HepG2 (cell line): ENCODE data around the gene INTS15. TPM values are rescaled to one million over a fixed set of nuclear protein-coding genes. Genes with fewer than 3 reads are reported as not detected.

Experiments
- ATF7-NPFF ChIP-seq: sonication (generic); formaldehyde crosslinking; IDR thresholded peaks from 2 replicates; pipeline ENCODE4 v1.8.1; 2023; ENCODE audit warnings: mild to moderate bottlenecking, low read depth, missing genetic modification reagents, moderate library complexity
- ATRX ChIP-seq: sonication (generic); formaldehyde crosslinking; IDR thresholded peaks from 2 replicates; pipeline ENCODE4 v1.4.0; 2020; ENCODE audit warnings: missing genetic modification reagents, borderline replicate concordance
- HMG20B ChIP-seq: conservative IDR thresholded peaks from 2 replicates; pipeline ENCODE4 v1.6.1; 2016; ENCODE audit warnings: missing genetic modification reagents, missing compliant biosample characterization
- HMGA1 ChIP-seq: sonication (generic); formaldehyde crosslinking; conservative IDR thresholded peaks from 2 replicates; pipeline ENCODE4 v1.4.0; 2020; ENCODE audit warnings: missing genetic modification reagents
- KDM5B ChIP-seq: sonication (generic); formaldehyde crosslinking; IDR thresholded peaks from 2 replicates; pipeline ENCODE4 v1.4.0; 2020; ENCODE audit warnings: missing genetic modification reagents, mild to moderate bottlenecking, borderline replicate concordance
- KMT2A ChIP-seq: sonication (generic); formaldehyde crosslinking; IDR thresholded peaks from 2 replicates; pipeline ENCODE4 v1.4.0; 2020; ENCODE audit warnings: missing genetic modification reagents
- LCORL ChIP-seq, 2 experiments: fragments of 450-650 bp in 1 of 2; sonication (generic) in 1 of 2; formaldehyde crosslinking in 1 of 2; IDR thresholded peaks; 2 replicates each; pipeline versions ENCODE4 v1.5.0 to v1.6.1; 2017 to 2020; ENCODE audit warnings: antibody characterized with exemption in 1 of 2, missing genetic modification reagents in 1 of 2
- MIXL1 ChIP-seq: IDR thresholded peaks from 2 replicates; pipeline ENCODE4 v1.6.1; 2016
- NAIF1 ChIP-seq: sonication (generic); formaldehyde crosslinking; IDR thresholded peaks from 2 replicates; pipeline ENCODE4 v1.5.0; 2020; ENCODE audit warnings: mild to moderate bottlenecking, missing genetic modification reagents, borderline replicate concordance
- NFE2L2 ChIP-seq: fragments of 150-350 bp; IDR thresholded peaks from 2 replicates; pipeline ENCODE4 v1.6.1; 2014; ENCODE audit warnings: low read length
- NFIB ChIP-seq: sonication (generic); formaldehyde crosslinking; IDR thresholded peaks from 2 replicates; pipeline ENCODE4 v1.9.0; 2021; ENCODE audit warnings: missing genetic modification reagents, mild to moderate bottlenecking, borderline replicate concordance
- POLR2A ChIP-seq, 2 experiments: IDR thresholded peaks; 2 replicates each; pipeline ENCODE4 v1.6.1; 2011; ENCODE audit warnings: low read depth in 2 of 2, low read length in 2 of 2, mild to moderate bottlenecking in 1 of 2, moderate library complexity in 1 of 2; ENCODE audit not compliant: insufficient read depth in 1 of 2
- SP1 ChIP-seq, 2 experiments: fragments of 450-650 bp in 1 of 2; sonication (generic) in 1 of 2; formaldehyde crosslinking in 1 of 2; IDR thresholded peaks; 2 replicates each; pipeline versions ENCODE4 v1.4.0 to v1.6.1; 2016 to 2020; ENCODE audit warnings: missing genetic modification reagents in 1 of 2
- TARDBP ChIP-seq: sonication (generic); formaldehyde crosslinking; IDR thresholded peaks from 2 replicates; pipeline ENCODE4 v1.8.0; 2022; ENCODE audit warnings: mild to moderate bottlenecking, missing genetic modification reagents
- TCF12 ChIP-seq, 2 experiments: fragments of 450-650 bp in 1 of 2; sonication (generic) in 1 of 2; formaldehyde crosslinking in 1 of 2; IDR thresholded peaks; 2 replicates each; pipeline versions ENCODE4 v1.6.1 to v1.8.0; 2017 to 2022; ENCODE audit warnings: antibody characterized with exemption in 1 of 2, mild to moderate bottlenecking in 1 of 2, missing genetic modification reagents in 1 of 2, moderate library complexity in 1 of 2
- WIZ ChIP-seq: sonication (generic); formaldehyde crosslinking; IDR thresholded peaks from 2 replicates; pipeline ENCODE4 v1.5.1; 2020; ENCODE audit warnings: mild to moderate bottlenecking, missing genetic modification reagents
- XBP1 ChIP-seq: sonication (generic); formaldehyde crosslinking; IDR thresholded peaks from 2 replicates; pipeline ENCODE4 v1.5.0; 2020; ENCODE audit warnings: missing genetic modification reagents
- ZBTB7A ChIP-seq: sonication (generic); formaldehyde crosslinking; IDR thresholded peaks from 2 replicates; pipeline ENCODE4 v1.8.0; 2022; ENCODE audit warnings: mild to moderate bottlenecking, missing genetic modification reagents
- ZNF264 ChIP-seq: sonication (generic); formaldehyde crosslinking; IDR thresholded peaks from 2 replicates; pipeline ENCODE4 v1.4.0; 2020; ENCODE audit warnings: missing genetic modification reagents
- ZNF550 ChIP-seq: sonication (generic); formaldehyde crosslinking; IDR thresholded peaks from 2 replicates; pipeline ENCODE4 v1.4.0; 2020; ENCODE audit warnings: mild to moderate bottlenecking, missing genetic modification reagents, borderline replicate concordance
- ZNF572 ChIP-seq: sonication (generic); formaldehyde crosslinking; IDR thresholded peaks from 2 replicates; pipeline ENCODE4 v1.5.1; 2020; ENCODE audit warnings: mild to moderate bottlenecking, missing genetic modification reagents
- ZNF7 ChIP-seq: IDR thresholded peaks from 2 replicates; pipeline ENCODE4 v1.6.1; 2016; ENCODE audit warnings: missing biosample characterization, missing genetic modification reagents
- ZNF737 ChIP-seq: sonication (generic); formaldehyde crosslinking; IDR thresholded peaks from 2 replicates; pipeline ENCODE4 v1.5.0; 2020; ENCODE audit warnings: missing genetic modification reagents, mild to moderate bottlenecking, borderline replicate concordance
- ZNF749 ChIP-seq: sonication (generic); formaldehyde crosslinking; IDR thresholded peaks from 2 replicates; pipeline ENCODE4 v1.8.0; 2022; ENCODE audit warnings: mild to moderate bottlenecking, missing genetic modification reagents, moderate library complexity, borderline replicate concordance
- ZNF841 ChIP-seq: sonication (generic); formaldehyde crosslinking; IDR thresholded peaks from 2 replicates; pipeline ENCODE4 v1.8.1; 2023; ENCODE audit warnings: missing genetic modification reagents, borderline replicate concordance
- polyA plus RNA-seq, 8 experiments: library from polyadenylated mRNA; depleted of rRNA in 3 of 8; stranded (reverse) in 7 of 8; unstranded in 1 of 8; fragments of >200 nt; fragmentation: Illumina TruSeq in 4 of 8; extraction: Trizol in 4 of 8; gene quantifications; 2 replicates each; pipeline versions ENCODE4 v1.2.1 to v1.2.3, GENCODE V29; 2011 to 2016; ENCODE audit warnings: low read depth in 4 of 8, missing spikeins in 1 of 8, mixed read lengths in 1 of 8; ENCODE audit not compliant: insufficient read depth in 1 of 8
- total RNA-seq, 5 experiments: library from RNA; depleted of rRNA; stranded (reverse); fragments of >200 nt; fragmentation: Illumina TruSeq; extraction: Trizol; gene quantifications; 2 replicates each; pipeline ENCODE4 v1.2.3, GENCODE V29; 2016; ENCODE audit warnings: low read depth in 1 of 5
- TF ChIP-seq, protein P1 (sequence below): conservative IDR thresholded peaks from 2 replicates; pipeline ENCODE4 v1.6.1; 2018; ENCODE audit warnings: missing genetic modification reagents
- TF ChIP-seq, protein P2 (sequence below): IDR thresholded peaks from 2 replicates; pipeline ENCODE4 v1.6.1; 2018; ENCODE audit warnings: missing genetic modification reagents
- TF ChIP-seq, protein P3 (sequence below): sonication (generic); formaldehyde crosslinking; conservative IDR thresholded peaks from 2 replicates; pipeline ENCODE4 v1.8.0; 2022; ENCODE audit warnings: missing genetic modification reagents

The INTS15 gene
- total and polyA plus RNA-seq, 2 of the 13 experiments (the other 11 are each of a cell fraction or from before 2014, with no cell fraction given), result 16.3 to 25.7 TPM

DNA sequence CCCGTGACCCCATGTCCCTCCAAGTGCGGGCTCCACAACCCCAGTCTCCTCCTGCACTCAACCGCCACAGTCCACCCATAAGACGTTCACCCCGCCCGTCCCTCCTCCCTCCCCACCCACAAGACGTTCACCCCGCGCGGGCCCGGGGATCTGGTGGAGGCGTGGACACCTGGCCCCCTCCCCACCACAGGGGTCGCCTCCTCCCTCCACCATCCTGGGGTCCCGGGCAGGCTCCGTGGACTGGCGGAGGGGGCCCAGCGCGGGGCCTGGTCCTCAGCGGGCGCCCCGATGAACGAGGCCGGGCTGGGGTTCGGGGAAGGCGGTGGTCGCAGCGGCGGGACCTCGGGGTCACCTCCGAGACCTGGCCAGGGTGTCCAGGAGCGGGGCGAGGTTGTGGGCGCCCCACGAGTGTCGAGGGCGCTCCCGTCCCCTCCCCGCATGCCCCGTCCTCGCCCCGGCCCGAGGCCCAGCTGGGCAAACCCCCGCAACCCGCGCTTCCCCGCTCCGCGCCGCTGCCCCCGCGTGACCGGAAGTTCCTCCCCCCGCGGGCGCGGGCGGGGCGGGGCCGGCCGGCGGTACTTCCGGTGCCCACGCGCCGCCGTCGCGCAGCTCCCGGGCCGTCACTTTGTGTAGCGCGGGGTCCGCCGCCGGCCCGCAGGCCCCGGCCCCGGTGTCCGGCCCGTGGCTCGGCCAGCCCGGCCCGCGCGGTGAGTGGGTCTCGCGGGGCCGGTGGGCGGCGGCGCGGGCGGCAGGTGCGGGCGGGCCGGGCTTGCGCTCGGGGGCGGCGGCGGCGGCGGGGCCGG, 47.1 kb downstream of the INTS15 start, which contains the start of gene ZNF316 (continued):
- TF ChIP-seq XBP1 (CRISPR knock-in tag), result no peak
- peak; percentile 57; the same call in 1 of the 2 replicates for TF ChIP-seq ZNF749 (CRISPR knock-in tag)
- TF ChIP-seq POLR2A (IDR thresholded peaks at IDR 0.05; ENCODE audit: insufficient read depth in 1 of 2, low read depth in 2 of 2, low read length in 2 of 2), result peak in 1 of 2 experiments; percentile 58; a peak in 1 of 4 replicates
- TF ChIP-seq SP1 (IDR thresholded peaks at IDR 0.05), result no peak
- no peak for TF ChIP-seq SP1 (CRISPR knock-in tag; IDR thresholded peaks at IDR 0.05)
- no peak for TF ChIP-seq WIZ (CRISPR knock-in tag)
- no peak for TF ChIP-seq HMG20B (CRISPR knock-in tag)
- no peak for TF ChIP-seq ZNF264 (CRISPR knock-in tag)
- no peak for TF ChIP-seq NFE2L2
- TF ChIP-seq ATRX (CRISPR knock-in tag), result no peak
- no peak for TF ChIP-seq ZNF550 (CRISPR knock-in tag)
- no peak for TF ChIP-seq LCORL (IDR thresholded peaks at IDR 0.05)
- no peak for TF ChIP-seq LCORL (CRISPR knock-in tag; IDR thresholded peaks at IDR 0.05)
- no peak for TF ChIP-seq ZNF841 (CRISPR knock-in tag)
- TF ChIP-seq, protein P1, sequence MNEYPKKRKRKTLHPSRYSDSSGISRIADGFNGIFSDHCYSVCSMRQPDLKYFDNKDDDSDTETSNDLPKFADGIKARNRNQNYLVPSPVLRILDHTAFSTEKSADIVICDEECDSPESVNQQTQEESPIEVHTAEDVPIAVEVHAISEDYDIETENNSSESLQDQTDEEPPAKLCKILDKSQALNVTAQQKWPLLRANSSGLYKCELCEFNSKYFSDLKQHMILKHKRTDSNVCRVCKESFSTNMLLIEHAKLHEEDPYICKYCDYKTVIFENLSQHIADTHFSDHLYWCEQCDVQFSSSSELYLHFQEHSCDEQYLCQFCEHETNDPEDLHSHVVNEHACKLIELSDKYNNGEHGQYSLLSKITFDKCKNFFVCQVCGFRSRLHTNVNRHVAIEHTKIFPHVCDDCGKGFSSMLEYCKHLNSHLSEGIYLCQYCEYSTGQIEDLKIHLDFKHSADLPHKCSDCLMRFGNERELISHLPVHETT (CRISPR knock-in tag), result no peak
- no peak for TF ChIP-seq MIXL1
- 0 out of 2 replicates have a peak, but pooled peaks have one; percentile 44 for TF ChIP-seq TARDBP (CRISPR knock-in tag)
- TF ChIP-seq ZNF737, result no peak
- TF ChIP-seq, protein P2, sequence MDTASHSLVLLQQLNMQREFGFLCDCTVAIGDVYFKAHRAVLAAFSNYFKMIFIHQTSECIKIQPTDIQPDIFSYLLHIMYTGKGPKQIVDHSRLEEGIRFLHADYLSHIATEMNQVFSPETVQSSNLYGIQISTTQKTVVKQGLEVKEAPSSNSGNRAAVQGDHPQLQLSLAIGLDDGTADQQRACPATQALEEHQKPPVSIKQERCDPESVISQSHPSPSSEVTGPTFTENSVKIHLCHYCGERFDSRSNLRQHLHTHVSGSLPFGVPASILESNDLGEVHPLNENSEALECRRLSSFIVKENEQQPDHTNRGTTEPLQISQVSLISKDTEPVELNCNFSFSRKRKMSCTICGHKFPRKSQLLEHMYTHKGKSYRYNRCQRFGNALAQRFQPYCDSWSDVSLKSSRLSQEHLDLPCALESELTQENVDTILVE (CRISPR knock-in tag), result no peak
- TF ChIP-seq KMT2A, result no peak
- 0 out of 2 replicates have a peak, but pooled peaks have one; percentile 63 for TF ChIP-seq ZNF572
- no peak for TF ChIP-seq TCF12 (IDR thresholded peaks at IDR 0.05)
- 0 out of 2 replicates have a peak, but pooled peaks have one; percentile 37 for TF ChIP-seq TCF12 (CRISPR knock-in tag; IDR thresholded peaks at IDR 0.05)
- 0 out of 2 replicates have a peak, but pooled peaks have one; percentile 17 for TF ChIP-seq ATF7-NPFF (CRISPR knock-in tag)
- no peak for TF ChIP-seq ZBTB7A
- TF ChIP-seq HMGA1 (CRISPR knock-in tag), result no peak
- 0 out of 2 replicates have a peak, but pooled peaks have one; percentile 33 for TF ChIP-seq KDM5B (CRISPR knock-in tag)
- no peak for TF ChIP-seq ZNF7 (CRISPR knock-in tag)
- TF ChIP-seq, protein P3, sequence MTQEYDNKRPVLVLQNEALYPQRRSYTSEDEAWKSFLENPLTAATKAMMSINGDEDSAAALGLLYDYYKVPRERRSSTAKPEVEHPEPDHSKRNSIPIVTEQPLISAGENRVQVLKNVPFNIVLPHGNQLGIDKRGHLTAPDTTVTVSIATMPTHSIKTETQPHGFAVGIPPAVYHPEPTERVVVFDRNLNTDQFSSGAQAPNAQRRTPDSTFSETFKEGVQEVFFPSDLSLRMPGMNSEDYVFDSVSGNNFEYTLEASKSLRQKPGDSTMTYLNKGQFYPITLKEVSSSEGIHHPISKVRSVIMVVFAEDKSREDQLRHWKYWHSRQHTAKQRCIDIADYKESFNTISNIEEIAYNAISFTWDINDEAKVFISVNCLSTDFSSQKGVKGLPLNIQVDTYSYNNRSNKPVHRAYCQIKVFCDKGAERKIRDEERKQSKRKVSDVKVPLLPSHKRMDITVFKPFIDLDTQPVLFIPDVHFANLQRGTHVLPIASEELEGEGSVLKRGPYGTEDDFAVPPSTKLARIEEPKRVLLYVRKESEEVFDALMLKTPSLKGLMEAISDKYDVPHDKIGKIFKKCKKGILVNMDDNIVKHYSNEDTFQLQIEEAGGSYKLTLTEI (CRISPR knock-in tag), result no peak
- no peak for TF ChIP-seq NAIF1 (CRISPR knock-in tag)
- no peak for TF ChIP-seq NFIB (CRISPR knock-in tag)
- TF ChIP-seq, all 625 proteins: peak for 74
